ENCODE data around the gene CAMTA2.

DNA sequence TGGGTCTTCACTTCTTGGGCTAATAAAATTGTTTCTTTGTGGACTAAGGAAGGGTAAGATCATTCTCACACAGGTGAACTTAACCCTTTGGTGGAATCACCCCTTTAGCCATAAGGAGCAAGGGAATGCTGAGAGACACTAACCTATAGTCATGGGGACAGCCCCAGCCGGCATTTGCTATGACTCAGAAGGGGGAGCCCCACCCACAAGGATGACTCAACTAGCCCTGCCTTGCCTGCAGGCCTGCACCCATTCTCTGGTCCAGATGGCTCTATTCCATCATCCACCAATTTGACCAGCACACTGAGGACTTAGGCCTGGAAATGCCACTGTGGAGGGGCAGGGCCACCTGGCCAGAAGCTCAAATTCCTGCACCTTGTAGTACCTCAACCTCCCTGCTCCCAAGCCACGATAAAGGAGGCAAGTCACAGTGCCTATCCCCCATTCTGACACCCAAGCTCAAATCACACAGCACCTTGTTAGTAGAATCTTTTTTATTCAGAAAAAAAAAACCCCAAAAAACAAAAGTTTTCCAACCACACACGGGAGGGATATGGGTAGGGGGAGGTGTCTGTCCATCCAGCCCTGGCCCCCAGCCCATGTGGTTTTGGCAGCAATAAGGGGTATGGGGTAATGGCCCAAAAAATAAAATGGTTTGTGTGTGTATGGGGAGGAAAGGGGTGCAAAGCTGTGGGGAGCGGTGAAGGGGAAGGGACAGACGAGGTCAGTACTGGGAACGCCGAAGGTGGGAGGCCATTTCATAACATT is 42.1 kb downstream of the CAMTA2 start:
- TF ChIP-seq, protein P1, sequence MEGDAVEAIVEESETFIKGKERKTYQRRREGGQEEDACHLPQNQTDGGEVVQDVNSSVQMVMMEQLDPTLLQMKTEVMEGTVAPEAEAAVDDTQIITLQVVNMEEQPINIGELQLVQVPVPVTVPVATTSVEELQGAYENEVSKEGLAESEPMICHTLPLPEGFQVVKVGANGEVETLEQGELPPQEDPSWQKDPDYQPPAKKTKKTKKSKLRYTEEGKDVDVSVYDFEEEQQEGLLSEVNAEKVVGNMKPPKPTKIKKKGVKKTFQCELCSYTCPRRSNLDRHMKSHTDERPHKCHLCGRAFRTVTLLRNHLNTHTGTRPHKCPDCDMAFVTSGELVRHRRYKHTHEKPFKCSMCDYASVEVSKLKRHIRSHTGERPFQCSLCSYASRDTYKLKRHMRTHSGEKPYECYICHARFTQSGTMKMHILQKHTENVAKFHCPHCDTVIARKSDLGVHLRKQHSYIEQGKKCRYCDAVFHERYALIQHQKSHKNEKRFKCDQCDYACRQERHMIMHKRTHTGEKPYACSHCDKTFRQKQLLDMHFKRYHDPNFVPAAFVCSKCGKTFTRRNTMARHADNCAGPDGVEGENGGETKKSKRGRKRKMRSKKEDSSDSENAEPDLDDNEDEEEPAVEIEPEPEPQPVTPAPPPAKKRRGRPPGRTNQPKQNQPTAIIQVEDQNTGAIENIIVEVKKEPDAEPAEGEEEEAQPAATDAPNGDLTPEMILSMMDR (conservative IDR thresholded peaks at IDR 0.05 in 1 of 2, IDR thresholded peaks at IDR 0.05 in 1 of 2; ENCODE audit: low read depth in 1 of 2, low read length in 2 of 2) = no peak
- TF ChIP-seq EZH2 (IDR thresholded peaks at IDR 0.05; ENCODE audit: low read length, missing control alignments) = no peak

Measured in fibroblast of lung (primary cell).